Gastroesophageal sphincter (tissue), 4 donors: ENCODE measurements around the gene MMS19. TPM values are rescaled to one million over a fixed set of nuclear protein-coding genes. Genes with fewer than 3 reads are reported as not detected.
"Not testable (repeated sequence)": the region's sequence is repeated elsewhere in the genome, so short reads cannot be mapped to it uniquely, and the experiment has no call there.

ENCODE experiments used
- ATAC-seq: fragments of 150-250 bp; one replicate; pipeline ENCODE4 v1.9.1; 2016; ENCODE audit warnings: mild to moderate bottlenecking, moderate library complexity
- H3K27ac ChIP-seq, 4 donors: fragments of 200-600 bp; sonication (generic) in 3 of 4; 1 replicate in 3 of 4; 2 replicates in 1 of 4; pipeline ENCODE4 v1.5.1; 2016 to 2019
- H3K27me3 ChIP-seq: fragments of 200-600 bp; sonication (generic); one replicate; pipeline ENCODE4 v1.5.1; 2019
- H3K36me3 ChIP-seq, 2 donors: fragments of 200-600 bp; sonication (generic); one replicate each; pipeline ENCODE4 v1.5.1; 2019; ENCODE audit warnings: control low read depth in 1 of 2
- H3K4me1 ChIP-seq, 3 donors: fragments of 200-600 bp; sonication (generic); 1 replicate in 2 of 3; 2 replicates in 1 of 3; pipeline ENCODE4 v1.5.1; 2016 to 2019; ENCODE audit warnings: control low read depth in 2 of 3
- H3K4me3 ChIP-seq, 2 donors: fragments of 200-600 bp; sonication (generic); one replicate each; pipeline ENCODE4 v1.5.1; 2019; ENCODE audit warnings: mild to moderate bottlenecking in 1 of 2, moderate library complexity in 1 of 2
- H3K9me3 ChIP-seq, 3 donors: fragments of 200-600 bp; sonication (generic); one replicate each; pipeline ENCODE4 v1.5.1; 2017 to 2019; ENCODE audit warnings: control low read depth in 2 of 3
- CTCF ChIP-seq, 4 experiments: fragments of 200-600 bp in 2 of 4; fragments of 450-650 bp in 2 of 4; sonication (generic) in 1 of 4; IDR thresholded peaks; one replicate each; pipeline ENCODE4 v1.5.1; 2017 to 2019; ENCODE audit warnings: antibody characterized with exemption in 4 of 4, mild to moderate bottlenecking in 2 of 4, moderate library complexity in 2 of 4
- EP300 ChIP-seq: sonication (generic); formaldehyde crosslinking; IDR thresholded peaks from one replicate; pipeline ENCODE4 v1.6.1; 2017; ENCODE audit warnings: antibody characterized with exemption, mild to moderate bottlenecking
- POLR2A ChIP-seq, 2 donors: fragments of 450-650 bp; IDR thresholded peaks; one replicate each; pipeline ENCODE4 v1.6.1; 2017; ENCODE audit warnings: antibody characterized with exemption in 2 of 2, mild to moderate bottlenecking in 2 of 2, moderate library complexity in 1 of 2
- POLR2AphosphoS5 ChIP-seq: sonication (generic); formaldehyde crosslinking; IDR thresholded peaks from one replicate; pipeline ENCODE4 v1.6.1; 2017; ENCODE audit warnings: antibody characterized with exemption
- WGBS, 2 donors: methylation state at CpG; one replicate each; pipeline ENCODE4 v1.1.5; 2018; ENCODE audit warnings: low coverage in 1 of 2; 5-methylcytosine and 5-hydroxymethylcytosine counted together
- total RNA-seq, 4 donors: library from RNA; depleted of rRNA; stranded (reverse); fragments of >200 nt; gene quantifications; one replicate each; pipeline ENCODE4 v1.1.0, GENCODE V29; 2016

The MMS19 gene
- total RNA-seq, 4 donors from 2014 or later: 44.3 to 75.8 (median 51.8) TPM

- H3K36me3 ChIP-seq: peaks cover 0 to 100% of the 10 kb centered on the region in 2 donors
- H3K9me3 ChIP-seq: no peaks in the 10 kb centered on the region
- peaks cover 0 to 24% (median 3%) of the 10 kb centered on the region in 3 donors for H3K4me1 ChIP-seq
- TF ChIP-seq EP300 (no peak), POLR2AphosphoS5 (no peak), POLR2A (IDR thresholded peaks at IDR 0.05) (no peak), CTCF (IDR thresholded peaks at IDR 0.05) (no peak)
- no peaks in the 10 kb centered on the region for H3K27me3 ChIP-seq
- WGBS, 2 donors: 47 to 100% methylated on average over 1 to 2 of the region's 2 CpGs
- no peak overlapping the region for H3K27ac ChIP-seq
- no peak for ATAC-seq
- H3K4me3 ChIP-seq: no peak overlapping the region
Measured at GRCh38 chr10:97475936-97476594, 22.2 kb downstream of the MMS19 start.

- ATAC-seq: no peak
- WGBS, 2 donors: 90 to 100% methylated on average over 4 of the region's 4 CpGs
Measured at GRCh38 chr10:97474918-97475317, 23.3 kb downstream of the MMS19 start.

GRCh38 chr10:97468781-97469180 lies 29.4 kb downstream of the MMS19 start:
- not testable (repeated sequence) for H3K27me3 ChIP-seq, H3K27ac ChIP-seq, H3K4me3 ChIP-seq, H3K9me3 ChIP-seq, ATAC-seq, H3K4me1 ChIP-seq
- 87 to 97% methylated on average over 3 to 5 of the region's 12 CpGs for WGBS, 2 donors
- H3K36me3 ChIP-seq: peaks cover 7 to 100% of the 10 kb centered on the region in 2 donors

More at GRCh38 chr10:97474918-97475317, 23.3 kb downstream of the MMS19 start:
- Histone ChIP-seq H3K36me3 (peaks cover 7 to 100% of the 10 kb centered on the region in 2 donors), H3K27me3 (no peaks in the 10 kb centered on the region), H3K9me3 (no peaks in the 10 kb centered on the region), H3K4me1 (peaks cover 0 to 13% (median 3%) of the 10 kb centered on the region in 3 donors), H3K4me3 (no peak overlapping the region), H3K27ac (no peak overlapping the region)
- TF ChIP-seq POLR2AphosphoS5: no peak

GRCh38 chr10:97468162-97468561 lies 30.1 kb downstream of the MMS19 start:
- no peak overlapping the region for H3K4me3 ChIP-seq
- H3K36me3 ChIP-seq: peaks cover 7 to 100% of the 10 kb centered on the region in 2 donors
- TF ChIP-seq EP300 (no peak), POLR2A (IDR thresholded peaks at IDR 0.05) (no peak), POLR2AphosphoS5 (no peak), CTCF (IDR thresholded peaks at IDR 0.05) (no peak)
- peaks cover 0 to 13% (median 0%) of the 10 kb centered on the region in 3 donors for H3K4me1 ChIP-seq
- no peaks in the 10 kb centered on the region for H3K9me3 ChIP-seq
- no peaks in the 10 kb centered on the region for H3K27me3 ChIP-seq
- 67 to 73% methylated on average over 1 of the region's 3 CpGs for WGBS, 2 donors
- peak overlapping the region in 1 of 4 donors; percentile 9 for H3K27ac ChIP-seq
- no peak for ATAC-seq

- Histone ChIP-seq H3K27me3 (no peaks in the 10 kb centered on the region), H3K9me3 (no peaks in the 10 kb centered on the region), H3K36me3 (peaks cover 7 to 100% of the 10 kb centered on the region in 2 donors), H3K4me3 (no peak overlapping the region), H3K4me1 (peaks cover 0 to 13% (median 0%) of the 10 kb centered on the region in 3 donors), H3K27ac (peak overlapping the region in 1 of 4 donors; percentile 5)
- no peak for ATAC-seq
- WGBS, 2 donors: 80% methylated on average over 3 of the region's 4 CpGs; no CpG with 5 or more reads in 1 of the 2 donors
- TF ChIP-seq POLR2AphosphoS5 (no peak), CTCF (IDR thresholded peaks at IDR 0.05) (no peak), EP300 (no peak), POLR2A (IDR thresholded peaks at IDR 0.05) (no peak)
Measured at GRCh38 chr10:97466755-97467154, 31.5 kb downstream of the MMS19 start.

- no peak for ATAC-seq
- Histone ChIP-seq H3K4me1 (peaks cover 0 to 13% (median 0%) of the 10 kb centered on the region in 3 donors), H3K4me3 (no peak overlapping the region), H3K36me3 (peaks cover 7 to 100% of the 10 kb centered on the region in 2 donors), H3K27ac (peak overlapping the region in 1 of 4 donors; percentile 5), H3K9me3 (no peaks in the 10 kb centered on the region), H3K27me3 (no peaks in the 10 kb centered on the region)
- 60 to 100% methylated on average over 1 of the region's 7 CpGs for WGBS, 2 donors
- TF ChIP-seq POLR2AphosphoS5: no peak
- no peak for TF ChIP-seq EP300
- no peak for TF ChIP-seq CTCF (IDR thresholded peaks at IDR 0.05)
Measured at GRCh38 chr10:97465982-97466381, 32.2 kb downstream of the MMS19 start.
